SK-N-SH (cell line): ENCODE measurements around the gene CCM2. TPM values are rescaled to one million over a fixed set of nuclear protein-coding genes. Genes with fewer than 3 reads are reported as not detected.
A peak's percentile ranks its signal among the peaks of the same experiment; 100 is the strongest.

Experiments
- CTCF ChIA-PET: fragments of 300-600, 350-600 bp; formaldehyde crosslinking; extraction: SDS; loops from one replicate; lab custom pipeline; 2021; lab: Yijun Ruan, JAX
- POLR2A ChIA-PET: fragments of 350-600 bp; sonication (Branson Sonifier 250); formaldehyde crosslinking; extraction: SDS; loops from one replicate; lab custom pipeline; 2020; ENCODE audit warnings: antibody characterized with exemption, inconsistent platforms; lab: Yijun Ruan, JAX
- DNase-seq: peaks from one replicate; pipeline ENCODE4 v3.0.0; 2012
- H2AFZ ChIP-seq: fragments of 200-600 bp; sonication (generic); 2 replicates; pipeline ENCODE4 v1.8.1; 2016; ENCODE audit warnings: antibody characterized with exemption, mild to moderate bottlenecking, low read depth
- H3F3A ChIP-seq: fragments of 200-600 bp; sonication (generic); replicated peaks from 2 replicates; pipeline ENCODE3; 2016; ENCODE audit warnings: antibody characterized with exemption, mild to moderate bottlenecking; ENCODE audit not compliant: insufficient read depth
- H3K27ac ChIP-seq, 2 experiments: fragments of 200-500 bp in 1 of 2; fragments of 200-600 bp in 1 of 2; sonication (Bioruptor generic) in 1 of 2; sonication (generic), shearing (Covaris generic) in 1 of 2; 2 replicates each; pipeline versions ENCODE4 v1.5.1 to v1.6.1; 2014 to 2016; ENCODE audit warnings: low read depth in 2 of 2, inconsistent platforms in 1 of 2, low read length in 1 of 2, mild to moderate bottlenecking in 1 of 2, mixed read lengths in 1 of 2
- H3K27me3 ChIP-seq: fragments of 200-600 bp; sonication (generic), shearing (Covaris generic); 2 replicates; pipeline ENCODE4 v1.6.1; 2016; ENCODE audit warnings: mixed run types; ENCODE audit not compliant: insufficient read depth
- H3K36me3 ChIP-seq, 2 experiments: fragments of 200-500 bp in 1 of 2; fragments of 200-600 bp in 1 of 2; sonication (Bioruptor generic) in 1 of 2; sonication (generic) in 1 of 2; replicated peaks in 1 of 2; 2 replicates each; pipeline versions ENCODE3 to v1.5.1; 2014 to 2016; ENCODE audit warnings: low read length in 1 of 2, mild to moderate bottlenecking in 1 of 2; ENCODE audit not compliant: insufficient read depth in 2 of 2, control insufficient read depth in 1 of 2
- H3K4me1 ChIP-seq, 2 experiments: fragments of 200-500 bp in 1 of 2; fragments of 200-600 bp in 1 of 2; sonication (Bioruptor generic) in 1 of 2; sonication (generic), shearing (Covaris generic) in 1 of 2; 2 replicates each; pipeline versions ENCODE4 v1.5.1 to v1.6.1; 2014 to 2016; ENCODE audit warnings: low read depth in 1 of 2, low read length in 1 of 2, mixed run types in 1 of 2; ENCODE audit not compliant: insufficient read depth in 2 of 2, control insufficient read depth in 1 of 2
- H3K4me2 ChIP-seq: fragments of 200-600 bp; sonication (generic), shearing (Covaris generic); 2 replicates; pipeline ENCODE4 v1.6.1; 2017; ENCODE audit warnings: mixed run types
- H3K4me3 ChIP-seq, 2 experiments: fragments of 200-500 bp in 1 of 2; fragments of 200-600 bp in 1 of 2; sonication (Bioruptor generic) in 1 of 2; sonication (generic), shearing (Covaris generic) in 1 of 2; 2 replicates each; pipeline versions ENCODE4 v1.5.1 to v1.8.1; 2014 to 2016; ENCODE audit warnings: low read depth in 2 of 2, inconsistent platforms in 1 of 2, low read length in 1 of 2, mild to moderate bottlenecking in 1 of 2, mixed read lengths in 1 of 2, moderate library complexity in 1 of 2
- H3K79me2 ChIP-seq: fragments of 200-600 bp; sonication (generic); 2 replicates; pipeline ENCODE4 v1.8.1; 2017; ENCODE audit warnings: mild to moderate bottlenecking; ENCODE audit not compliant: insufficient read depth
- H3K9ac ChIP-seq: fragments of 200-600 bp; sonication (generic); 2 replicates; pipeline ENCODE4 v1.6.1; 2017; ENCODE audit warnings: mixed run types
- H3K9me2 ChIP-seq: fragments of 200-600 bp; sonication (generic); 2 replicates; pipeline ENCODE4 v1.6.1; 2017; ENCODE audit warnings: mixed run types
- H3K9me3 ChIP-seq: fragments of 200-600 bp; sonication (generic); 2 replicates; pipeline ENCODE4 v1.6.1; 2017; ENCODE audit warnings: mixed run types, mild to moderate bottlenecking, moderate library complexity
- H4K20me1 ChIP-seq: fragments of 200-600 bp; sonication (generic); 2 replicates; pipeline ENCODE4 v1.6.1; 2017; ENCODE audit warnings: mild to moderate bottlenecking, mixed run types; ENCODE audit not compliant: insufficient read depth
- EP300 ChIP-seq, 2 experiments: IDR thresholded peaks; 2 replicates each; pipeline versions ENCODE4 v1.4.0 to v1.6.1; 2012; ENCODE audit warnings: borderline replicate concordance in 1 of 2, low read depth in 1 of 2, low read length in 1 of 2
- EZH2phosphoT487 ChIP-seq: fragments of 200-600 bp; sonication (generic); IDR thresholded peaks from 2 replicates; pipeline ENCODE4 v1.6.1; 2017; ENCODE audit warnings: low read depth, mixed run types, mild to moderate bottlenecking, antibody characterized with exemption, moderate library complexity, borderline replicate concordance
- FOXJ3 ChIP-seq: sonication (generic); formaldehyde crosslinking; IDR thresholded peaks from 2 replicates; pipeline ENCODE4 v1.5.1; 2020; ENCODE audit warnings: mild to moderate bottlenecking, missing genetic modification reagents
- GATA2 ChIP-seq: sonication (generic); formaldehyde crosslinking; IDR thresholded peaks from 2 replicates; pipeline ENCODE4 v1.5.0; 2020; ENCODE audit warnings: mild to moderate bottlenecking, missing genetic modification reagents
- JUND ChIP-seq: IDR thresholded peaks from 2 replicates; pipeline ENCODE4 v1.4.0; 2012
- MAX ChIP-seq: IDR thresholded peaks from 2 replicates; pipeline ENCODE4 v1.4.0; 2012; ENCODE audit warnings: low read depth
- MXI1 ChIP-seq: IDR thresholded peaks from 2 replicates; pipeline ENCODE4 v1.6.1; 2012; ENCODE audit warnings: mild to moderate bottlenecking, low read depth, low read length, improper control_type of control experiment
- NRF1 ChIP-seq: IDR thresholded peaks from 2 replicates; pipeline ENCODE4 v1.6.1; 2012; ENCODE audit warnings: low read depth, mild to moderate bottlenecking, low read length
- RFX5 ChIP-seq: IDR thresholded peaks from 2 replicates; pipeline ENCODE4 v1.6.1; 2012; ENCODE audit warnings: mild to moderate bottlenecking, improper control_type of control experiment, low read length
- SMC3 ChIP-seq: IDR thresholded peaks from 2 replicates; pipeline ENCODE4 v1.6.1; 2012; ENCODE audit warnings: low read depth, low read length, improper control_type of control experiment
- TAF1 ChIP-seq: IDR thresholded peaks from 2 replicates; pipeline ENCODE4 v1.6.1; 2012; ENCODE audit warnings: low read depth, mild to moderate bottlenecking, low read length, moderate library complexity, borderline replicate concordance
- YY1 ChIP-seq: IDR thresholded peaks from 2 replicates; pipeline ENCODE4 v1.4.0; 2012; ENCODE audit warnings: low read depth, mild to moderate bottlenecking
- WGBS: methylation state at CpG from one replicate; pipeline ENCODE4 v1.1.6; 2017; ENCODE audit warnings: low lambda C conversion rate; 5-methylcytosine and 5-hydroxymethylcytosine counted together
- polyA plus RNA-seq, 3 experiments: library from polyadenylated mRNA; depleted of rRNA; stranded (reverse); fragments of >200 nt; gene quantifications; 2 replicates each; pipeline ENCODE4 v1.2.3, GENCODE V29; 2012
- TF ChIP-seq, protein P1 (sequence below): fragments of 150-350 bp; IDR thresholded peaks from 2 replicates; pipeline ENCODE4 v1.6.1; 2016; ENCODE audit warnings: mild to moderate bottlenecking, low read depth, low read length
- TF ChIP-seq, protein P2 (sequence below): fragments of 200-600 bp; sonication (generic); IDR thresholded peaks from 2 replicates; pipeline ENCODE4 v1.6.1; 2017; ENCODE audit warnings: antibody characterized with exemption, mild to moderate bottlenecking, moderate library complexity
- TF ChIP-seq, protein P3 (sequence below): IDR thresholded peaks from 2 replicates; pipeline ENCODE4 v1.4.0; 2012; ENCODE audit warnings: low read depth, borderline replicate concordance

CCM2 gene
- polyA plus RNA-seq, 1 of the 3 experiments (the other 2 are of a cell fraction), result 83.2 TPM

DNA sequence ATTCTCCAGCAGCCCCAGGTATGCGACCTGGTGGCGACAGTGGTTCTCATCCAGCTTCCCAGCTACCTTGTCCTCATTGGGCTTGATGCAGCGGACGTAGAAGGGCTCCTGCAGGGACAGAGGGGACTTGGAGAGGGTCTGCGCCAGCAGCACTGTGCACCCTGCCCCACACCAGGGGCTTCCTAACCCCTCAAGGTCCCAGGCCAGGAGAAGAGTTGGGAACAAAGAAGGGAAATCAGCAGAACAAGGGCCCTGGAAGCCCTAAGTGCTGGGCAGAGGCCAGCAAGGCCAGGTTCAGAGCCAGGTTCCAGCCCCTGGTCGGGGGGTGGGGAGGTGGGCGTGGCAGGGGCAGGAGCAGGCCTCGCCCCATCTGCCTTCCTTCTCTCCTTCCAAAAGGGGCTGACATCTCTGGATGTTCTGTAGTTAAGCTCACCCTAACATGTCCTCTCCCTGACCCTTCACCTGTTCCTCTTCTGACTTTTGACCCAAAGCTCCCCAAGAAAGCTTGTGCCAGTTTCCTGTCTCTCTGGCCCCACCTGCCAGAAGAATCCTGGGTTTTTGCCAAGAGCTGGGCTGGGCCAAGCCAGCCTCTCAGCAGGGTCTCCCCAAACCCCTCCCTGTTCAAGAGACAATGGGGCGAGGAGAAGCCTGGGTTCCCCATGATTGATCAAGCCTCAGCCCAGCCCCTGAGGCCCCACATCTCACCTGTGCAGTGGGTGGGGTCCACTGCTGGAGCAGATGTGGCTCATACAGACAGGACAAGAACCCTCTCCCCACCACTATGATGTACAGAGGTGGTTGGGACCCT is 33.1 kb upstream of the CCM2 start:
- ChIA-PET CTCF (interaction anchor here (1.0 to 4.1 kb wide), 3 partner anchors 16 to 169 kb away, joined by 3 to 27 read pairs (median 3); no protein-coding TSS in a partner anchor), POLR2A (no interaction called here)
- no peaks in the 10 kb centered on the region for H3F3A ChIP-seq
- no peaks in the 10 kb centered on the region for H3K36me3 ChIP-seq
- no peak overlapping the region for H2AFZ ChIP-seq
- WGBS, result 51% methylated on average over 9 of the region's 9 CpGs
- no peaks in the 10 kb centered on the region for H3K9me2 ChIP-seq
- TF ChIP-seq, protein P1, sequence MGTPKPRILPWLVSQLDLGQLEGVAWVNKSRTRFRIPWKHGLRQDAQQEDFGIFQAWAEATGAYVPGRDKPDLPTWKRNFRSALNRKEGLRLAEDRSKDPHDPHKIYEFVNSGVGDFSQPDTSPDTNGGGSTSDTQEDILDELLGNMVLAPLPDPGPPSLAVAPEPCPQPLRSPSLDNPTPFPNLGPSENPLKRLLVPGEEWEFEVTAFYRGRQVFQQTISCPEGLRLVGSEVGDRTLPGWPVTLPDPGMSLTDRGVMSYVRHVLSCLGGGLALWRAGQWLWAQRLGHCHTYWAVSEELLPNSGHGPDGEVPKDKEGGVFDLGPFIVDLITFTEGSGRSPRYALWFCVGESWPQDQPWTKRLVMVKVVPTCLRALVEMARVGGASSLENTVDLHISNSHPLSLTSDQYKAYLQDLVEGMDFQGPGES, result no peak
- TF ChIP-seq MXI1 (no peak), EZH2phosphoT487 (no peak), FOXJ3 (no peak), NRF1 (no peak), SMC3 (no peak; the same call in 1 of the 2 replicates), RFX5 (no peak), MAX (no peak), EP300 (IDR thresholded peaks at IDR 0.05; ENCODE audit: borderline replicate concordance in 1 of 2, low read depth in 1 of 2, low read length in 1 of 2) (no peak), JUND (no peak), YY1 (no peak), GATA2 (CRISPR knock-in tag) (no peak), TAF1 (no peak)
- TF ChIP-seq, protein P2, sequence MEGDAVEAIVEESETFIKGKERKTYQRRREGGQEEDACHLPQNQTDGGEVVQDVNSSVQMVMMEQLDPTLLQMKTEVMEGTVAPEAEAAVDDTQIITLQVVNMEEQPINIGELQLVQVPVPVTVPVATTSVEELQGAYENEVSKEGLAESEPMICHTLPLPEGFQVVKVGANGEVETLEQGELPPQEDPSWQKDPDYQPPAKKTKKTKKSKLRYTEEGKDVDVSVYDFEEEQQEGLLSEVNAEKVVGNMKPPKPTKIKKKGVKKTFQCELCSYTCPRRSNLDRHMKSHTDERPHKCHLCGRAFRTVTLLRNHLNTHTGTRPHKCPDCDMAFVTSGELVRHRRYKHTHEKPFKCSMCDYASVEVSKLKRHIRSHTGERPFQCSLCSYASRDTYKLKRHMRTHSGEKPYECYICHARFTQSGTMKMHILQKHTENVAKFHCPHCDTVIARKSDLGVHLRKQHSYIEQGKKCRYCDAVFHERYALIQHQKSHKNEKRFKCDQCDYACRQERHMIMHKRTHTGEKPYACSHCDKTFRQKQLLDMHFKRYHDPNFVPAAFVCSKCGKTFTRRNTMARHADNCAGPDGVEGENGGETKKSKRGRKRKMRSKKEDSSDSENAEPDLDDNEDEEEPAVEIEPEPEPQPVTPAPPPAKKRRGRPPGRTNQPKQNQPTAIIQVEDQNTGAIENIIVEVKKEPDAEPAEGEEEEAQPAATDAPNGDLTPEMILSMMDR, result no peak
- TF ChIP-seq, protein P3, sequence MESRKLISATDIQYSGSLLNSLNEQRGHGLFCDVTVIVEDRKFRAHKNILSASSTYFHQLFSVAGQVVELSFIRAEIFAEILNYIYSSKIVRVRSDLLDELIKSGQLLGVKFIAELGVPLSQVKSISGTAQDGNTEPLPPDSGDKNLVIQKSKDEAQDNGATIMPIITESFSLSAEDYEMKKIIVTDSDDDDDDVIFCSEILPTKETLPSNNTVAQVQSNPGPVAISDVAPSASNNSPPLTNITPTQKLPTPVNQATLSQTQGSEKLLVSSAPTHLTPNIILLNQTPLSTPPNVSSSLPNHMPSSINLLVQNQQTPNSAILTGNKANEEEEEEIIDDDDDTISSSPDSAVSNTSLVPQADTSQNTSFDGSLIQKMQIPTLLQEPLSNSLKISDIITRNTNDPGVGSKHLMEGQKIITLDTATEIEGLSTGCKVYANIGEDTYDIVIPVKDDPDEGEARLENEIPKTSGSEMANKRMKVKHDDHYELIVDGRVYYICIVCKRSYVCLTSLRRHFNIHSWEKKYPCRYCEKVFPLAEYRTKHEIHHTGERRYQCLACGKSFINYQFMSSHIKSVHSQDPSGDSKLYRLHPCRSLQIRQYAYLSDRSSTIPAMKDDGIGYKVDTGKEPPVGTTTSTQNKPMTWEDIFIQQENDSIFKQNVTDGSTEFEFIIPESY, result no peak
- H3K79me2 ChIP-seq, result no peaks in the 10 kb centered on the region
- H3K9ac ChIP-seq, result no peak overlapping the region
- peak; percentile 32 for DNase-seq
- no peaks in the 10 kb centered on the region for H3K9me3 ChIP-seq
- no peak overlapping the region for H3K4me2 ChIP-seq
- no peak overlapping the region for H3K4me3 ChIP-seq
- H3K27ac ChIP-seq, result no peak overlapping the region
- no peaks in the 10 kb centered on the region for H4K20me1 ChIP-seq
- peaks cover 0 to 3% of the 10 kb centered on the region in 2 experiments; a peak in 1 of 4 replicates for H3K4me1 ChIP-seq
- H3K27me3 ChIP-seq, result no peaks in the 10 kb centered on the region
